GM13977 (cell line): ENCODE results near the gene U2AF2.

ENCODE experiments used
- DNase-seq: peaks from one replicate; pipeline ENCODE4 v3.0.0; 2012; ENCODE audit warnings: low spot score
- in situ Hi-C: fragments of 300-500 bp; cut with MboI; formaldehyde crosslinking; loops from one replicate; pipeline ENCODE4 v1.12.0; 2022; ENCODE audit warnings: low sequenced_read_pairs, low pct_unique_long_range_greater_than_20kb, mixed read lengths, inconsistent platforms; ENCODE audit not compliant: unreplicated experiment
- TF ChIP-seq, protein P1 (sequence below): IDR thresholded peaks from 2 replicates; pipeline ENCODE4 v1.5.1; 2012; ENCODE audit warnings: mild to moderate bottlenecking, control low read depth; ENCODE audit not compliant: insufficient read depth; ENCODE audit errors: extremely low read depth, missing control alignments

The U2AF2 gene

DNA sequence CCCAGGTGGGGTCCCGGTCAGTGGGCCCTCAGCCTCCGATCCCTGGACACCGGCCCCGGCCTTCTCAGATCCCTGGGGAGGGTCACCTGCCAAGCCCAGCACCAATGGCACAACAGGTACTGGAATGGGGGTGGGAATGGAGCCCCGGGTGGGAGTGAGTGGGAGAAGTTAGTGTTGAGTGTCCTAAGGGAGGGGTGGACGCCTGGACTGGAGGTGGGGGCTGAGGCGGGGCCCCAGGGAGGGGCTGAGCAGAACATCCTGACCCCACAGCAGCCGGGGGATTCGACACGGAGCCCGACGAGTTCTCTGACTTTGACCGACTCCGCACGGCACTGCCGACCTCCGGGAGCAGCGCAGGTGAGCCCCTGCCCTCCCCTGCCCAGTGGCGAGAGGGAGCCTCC is 37.8 kb downstream of the U2AF2 start:
- in situ Hi-C loops: loop anchor here (25.0 kb wide), 1 partner anchor 620 kb away; the partner anchor contains the start of gene ZSCAN5A
- TF ChIP-seq, protein P1, sequence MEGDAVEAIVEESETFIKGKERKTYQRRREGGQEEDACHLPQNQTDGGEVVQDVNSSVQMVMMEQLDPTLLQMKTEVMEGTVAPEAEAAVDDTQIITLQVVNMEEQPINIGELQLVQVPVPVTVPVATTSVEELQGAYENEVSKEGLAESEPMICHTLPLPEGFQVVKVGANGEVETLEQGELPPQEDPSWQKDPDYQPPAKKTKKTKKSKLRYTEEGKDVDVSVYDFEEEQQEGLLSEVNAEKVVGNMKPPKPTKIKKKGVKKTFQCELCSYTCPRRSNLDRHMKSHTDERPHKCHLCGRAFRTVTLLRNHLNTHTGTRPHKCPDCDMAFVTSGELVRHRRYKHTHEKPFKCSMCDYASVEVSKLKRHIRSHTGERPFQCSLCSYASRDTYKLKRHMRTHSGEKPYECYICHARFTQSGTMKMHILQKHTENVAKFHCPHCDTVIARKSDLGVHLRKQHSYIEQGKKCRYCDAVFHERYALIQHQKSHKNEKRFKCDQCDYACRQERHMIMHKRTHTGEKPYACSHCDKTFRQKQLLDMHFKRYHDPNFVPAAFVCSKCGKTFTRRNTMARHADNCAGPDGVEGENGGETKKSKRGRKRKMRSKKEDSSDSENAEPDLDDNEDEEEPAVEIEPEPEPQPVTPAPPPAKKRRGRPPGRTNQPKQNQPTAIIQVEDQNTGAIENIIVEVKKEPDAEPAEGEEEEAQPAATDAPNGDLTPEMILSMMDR: no peak
- DNase-seq: no peak

DNA sequence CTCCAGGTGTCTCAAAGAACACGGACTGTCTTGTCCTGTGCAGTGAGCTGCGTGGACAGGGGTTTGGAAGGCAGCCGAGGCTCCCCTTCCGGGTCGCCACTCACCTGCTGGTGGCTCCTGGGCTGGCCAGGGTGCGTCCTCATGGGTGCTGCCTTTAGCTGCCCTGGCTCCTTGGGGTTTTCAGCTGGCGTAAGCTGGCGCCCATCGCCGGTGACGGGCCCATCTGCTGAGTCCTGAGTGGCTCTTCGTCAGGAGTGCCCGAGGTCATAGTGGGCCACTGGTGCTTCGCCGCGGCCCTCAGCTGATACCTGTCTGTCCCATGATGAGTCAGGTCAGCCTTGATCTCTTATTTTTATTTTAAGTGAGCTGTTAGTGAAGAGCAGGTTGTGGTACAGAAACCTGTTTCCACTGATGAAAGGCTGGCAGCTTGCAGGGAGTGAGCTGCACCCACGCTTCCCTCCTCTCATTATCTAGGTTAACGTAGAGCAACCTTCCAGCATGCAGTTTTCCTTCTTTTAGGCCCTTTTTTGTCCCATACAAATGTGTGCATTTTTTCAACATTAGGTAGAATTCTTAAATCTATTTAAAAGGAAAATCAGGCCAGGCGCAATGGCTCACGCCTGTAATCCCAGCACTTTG is 38.6 kb downstream of the U2AF2 start:
- in situ Hi-C loops: loop anchor here (25.0 kb wide), 1 partner anchor 619 kb away; the partner anchor contains the start of gene ZSCAN5A
- TF ChIP-seq, protein P1: no peak
- DNase-seq: no peak

DNA sequence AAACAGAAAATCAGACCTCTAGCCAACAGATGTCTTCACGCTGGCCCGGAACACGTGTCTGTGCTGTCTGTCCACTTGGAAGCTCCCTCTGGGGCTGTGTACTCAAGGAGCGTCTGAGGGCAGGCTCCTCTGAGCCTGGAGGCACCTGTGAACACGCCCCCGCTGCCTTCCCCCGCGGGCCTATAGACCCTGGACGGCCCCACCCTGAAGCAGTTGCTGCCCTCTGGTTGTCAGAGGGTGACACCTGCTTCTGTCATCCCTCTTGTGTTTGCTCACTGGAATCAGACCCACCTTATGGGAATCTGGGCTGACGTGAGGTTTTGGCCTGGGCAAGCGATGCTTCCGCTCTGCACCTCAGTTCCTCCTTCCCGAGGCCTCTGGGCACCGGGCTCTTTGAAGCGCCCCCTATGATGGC is 39.4 kb downstream of the U2AF2 start:
- TF ChIP-seq, protein P1: no peak
- in situ Hi-C loops: loop anchor here (25.0 kb wide), 1 partner anchor 618 kb away; the partner anchor contains the start of gene ZSCAN5A

DNA sequence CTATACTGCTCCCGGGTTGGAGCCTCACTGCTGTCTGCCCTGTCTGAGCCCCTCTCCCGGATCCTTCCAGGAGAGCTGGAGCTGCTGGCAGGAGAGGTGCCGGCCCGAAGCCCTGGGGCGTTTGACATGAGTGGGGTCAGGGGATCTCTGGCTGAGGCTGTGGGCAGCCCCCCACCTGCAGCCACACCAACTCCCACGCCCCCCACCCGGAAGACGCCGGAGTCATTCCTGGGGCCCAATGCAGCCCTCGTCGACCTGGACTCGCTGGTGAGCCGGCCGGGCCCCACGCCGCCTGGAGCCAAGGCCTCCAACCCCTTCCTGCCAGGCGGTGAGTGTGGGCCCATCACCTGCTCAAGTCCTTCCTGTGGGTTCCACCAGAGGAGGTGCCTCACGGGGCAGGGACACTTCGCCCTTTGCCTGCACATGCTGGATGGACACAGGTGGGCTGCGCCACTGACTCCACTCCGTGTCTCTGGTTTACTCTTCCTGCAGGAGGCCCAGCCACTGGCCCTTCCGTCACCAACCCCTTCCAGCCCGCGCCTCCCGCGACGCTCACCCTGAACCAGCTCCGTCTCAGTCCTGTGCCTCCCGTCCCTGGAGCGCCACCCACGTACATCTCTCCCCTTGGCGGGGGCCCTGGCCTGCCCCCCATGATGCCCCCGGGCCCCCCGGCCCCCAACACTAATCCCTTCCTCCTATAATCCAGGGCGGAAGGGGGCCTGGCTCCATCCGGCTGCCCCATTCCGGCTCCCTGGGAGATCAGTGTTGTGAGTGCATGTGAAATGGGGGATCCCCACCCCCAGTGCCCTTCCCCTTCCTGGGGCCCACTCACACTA is 40.0 kb downstream of the U2AF2 start:
- TF ChIP-seq, protein P1: no peak
- no peak for DNase-seq
- in situ Hi-C loops: loop anchor here (25.0 kb wide), 1 partner anchor 617 kb away; the partner anchor contains the start of gene ZSCAN5A

More for the DNA sequence above, 39.4 kb downstream of the U2AF2 start:
- DNase-seq: no peak

DNA sequence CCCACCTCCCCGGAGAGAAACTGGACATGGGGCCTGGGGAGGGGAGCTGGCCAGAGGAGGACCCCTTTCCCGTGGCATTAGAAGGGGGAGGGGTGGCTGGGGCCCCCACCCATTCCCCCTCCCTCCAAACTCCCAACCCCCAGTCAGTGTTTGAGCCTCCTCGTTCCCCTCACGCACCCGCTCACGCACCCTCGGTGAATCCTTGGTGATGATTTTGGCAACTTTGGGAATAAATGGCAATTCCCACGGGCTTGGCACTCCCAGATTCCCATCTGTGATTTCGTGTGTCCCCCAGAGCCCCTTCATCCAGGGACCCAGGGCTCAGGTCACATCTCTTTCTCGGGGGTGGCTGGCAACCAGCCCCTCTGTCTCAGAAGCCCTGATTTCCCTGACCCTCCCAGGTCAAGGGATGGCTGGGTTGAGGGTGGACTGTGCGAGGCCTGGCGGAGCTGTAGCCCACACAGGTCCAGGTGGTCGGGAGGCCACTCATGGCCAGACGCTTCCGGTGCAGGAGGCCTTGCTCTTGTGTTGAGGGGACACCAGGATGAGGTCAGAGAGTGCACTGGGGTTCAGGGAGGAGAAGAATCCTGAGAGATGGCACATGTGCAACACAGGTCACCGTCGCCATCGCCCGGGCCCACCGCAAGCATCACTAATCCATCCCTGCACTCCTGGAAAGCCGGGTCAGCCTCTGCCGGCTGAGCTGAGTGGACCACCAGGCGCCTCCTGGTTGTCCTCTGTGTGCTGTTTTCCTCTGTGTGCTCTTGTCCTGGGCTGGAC is 40.9 kb downstream of the U2AF2 start:
- in situ Hi-C loops: loop anchor here (25.0 kb wide), 1 partner anchor 617 kb away; the partner anchor contains the start of gene ZSCAN5A
- no peak for DNase-seq
- TF ChIP-seq, protein P1: no peak
